NCI-H446 treated with DMSO at 0.1 percent for 48 hours (cell line): ENCODE measurements around the gene ARR3.
"Not testable (repeated sequence)": the region's sequence is repeated elsewhere in the genome, so short reads cannot be mapped to it uniquely, and the experiment has no call there.

ENCODE experiments used
- DNase-seq: peaks from one replicate; lab custom pipeline; 2025; lab: John Stamatoyannopoulos, UW

The ARR3 gene

GRCh38 chrX:70280573-70280972 lies 12.4 kb downstream of the ARR3 start:
- DNase-seq, result no peak

GRCh38 chrX:70281951-70282350 lies 13.8 kb downstream of the ARR3 start, which contains the start of gene RAB41:
Gene RAB41 (plus strand): TSS chrX:70282172. CDS start chrX:70282218, 46 bp downstream.
- DNase-seq, result no peak

- no peak for DNase-seq
These were observed 21.1 kb downstream of the ARR3 start for GRCh38 chrX:70289168-70289792.

GRCh38 chrX:70289793-70290770 lies 21.9 kb downstream of the ARR3 start, which contains the start of the genes KIF4A and PDZD11:
Gene KIF4A (plus strand): TSS chrX:70290104. CDS start chrX:70290459, 355 bp downstream.
Gene PDZD11 (minus strand): TSS chrX:70289927. CDS start chrX:70289341, 586 bp downstream.
- DNase-seq, result peak; percentile 58

- DNase-seq, result no peak
These were observed 24.7 kb downstream of the ARR3 start for GRCh38 chrX:70292788-70293187.

GRCh38 chrX:70293621-70294020 lies 25.5 kb downstream of the ARR3 start:
- no peak for DNase-seq

GRCh38 chrX:70301716-70302115 lies 33.6 kb downstream of the ARR3 start:
- no peak for DNase-seq

GRCh38 chrX:70313503-70313902 lies 45.4 kb downstream of the ARR3 start:
- DNase-seq, result no peak

GRCh38 chrX:70322784-70323183 lies 54.6 kb downstream of the ARR3 start:
- no peak for DNase-seq

- not testable (repeated sequence) for DNase-seq
These were observed 55.5 kb downstream of the ARR3 start for GRCh38 chrX:70323628-70324027.

GRCh38 chrX:70324326-70324725 lies 56.2 kb downstream of the ARR3 start:
- DNase-seq, result no peak

GRCh38 chrX:70331161-70331560 lies 63.0 kb downstream of the ARR3 start:
- DNase-seq, result no peak
